B cell (primary cell): ENCODE measurements around the gene PSMG2. TPM values are rescaled to one million over a fixed set of nuclear protein-coding genes. Genes with fewer than 3 reads are reported as not detected.

ENCODE experiments used
- ATAC-seq: fragments of 200-7000 bp; cut with Tn5 transposase; one replicate; pipeline ENCODE4 v1.10.0; 2021; ENCODE audit warnings: low read depth, mild to moderate bottlenecking, moderate number of reproducible peaks, moderate library complexity
- CTCF ChIA-PET: fragments of 350-600 bp; sonication (Branson Sonifier 250); formaldehyde crosslinking; loops from one replicate; lab custom pipeline; 2021; ENCODE audit warnings: antibody characterized with exemption, inconsistent platforms; lab: Charles Lee
- POLR2A ChIA-PET: fragments of 350-600 bp; sonication (Branson Sonifier 250); formaldehyde crosslinking; loops from one replicate; lab custom pipeline; 2021; ENCODE audit warnings: antibody characterized with exemption; lab: Charles Lee
- DNase-seq: peaks from one replicate; pipeline ENCODE4 v3.0.0; 2013
- H2AFZ ChIP-seq: 2 replicates; pipeline ENCODE4 v1.6.1; 2012; ENCODE audit warnings: mild to moderate bottlenecking, low read depth, low read length; ENCODE audit not compliant: insufficient read depth, poor library complexity, severe bottlenecking
- H3K27ac ChIP-seq, 2 donors: 1 replicate in 1 of 2; 2 replicates in 1 of 2; pipeline ENCODE4 v1.5.1; 2012 to 2013; ENCODE audit warnings: low read length in 2 of 2, mild to moderate bottlenecking in 2 of 2, moderate library complexity in 1 of 2
- H3K27me3 ChIP-seq, 4 experiments: fragments of 200-600 bp in 1 of 4; sonication (generic) in 1 of 4; replicated peaks in 1 of 4; 1 replicate in 2 of 4; 2 replicates in 2 of 4; pipeline versions ENCODE4 v1.6.1 to v1.7.0; 2013 to 2016; ENCODE audit warnings: low read length in 3 of 4, mild to moderate bottlenecking in 2 of 4, mixed read lengths in 1 of 4, moderate library complexity in 1 of 4; ENCODE audit not compliant: insufficient read depth in 4 of 4, control insufficient read depth in 3 of 4; ENCODE audit errors: control extremely low read depth in 1 of 4
- H3K36me3 ChIP-seq, 2 experiments: replicated peaks in 1 of 2; 1 replicate in 1 of 2; 2 replicates in 1 of 2; pipeline versions ENCODE4 v1.6.1 to v1.7.1; 2013; ENCODE audit warnings: low read length in 1 of 2; ENCODE audit not compliant: insufficient read depth in 2 of 2, control insufficient read depth in 1 of 2; ENCODE audit errors: control extremely low read depth in 1 of 2, extremely low read depth in 1 of 2
- H3K4me1 ChIP-seq, 2 donors: fragments of 200-600 bp in 1 of 2; sonication (generic) in 1 of 2; 1 replicate in 1 of 2; 2 replicates in 1 of 2; pipeline versions ENCODE4 v1.5.1 to v1.6.1; 2013 to 2017; ENCODE audit warnings: low read length in 2 of 2; ENCODE audit not compliant: control insufficient read depth in 2 of 2, insufficient read depth in 2 of 2
- H3K4me2 ChIP-seq: replicated peaks from 2 replicates; pipeline ENCODE3; 2012; ENCODE audit warnings: mild to moderate bottlenecking, low read depth, low read length; ENCODE audit not compliant: poor library complexity, severe bottlenecking
- H3K4me3 ChIP-seq, 5 experiments: fragments of 200-600 bp in 1 of 5; sonication (generic) in 1 of 5; 1 replicate in 3 of 5; 2 replicates in 2 of 5; pipeline versions ENCODE4 v1.5.1 to v1.7.0; 2011 to 2016; ENCODE audit warnings: low read length in 4 of 5, mild to moderate bottlenecking in 4 of 5, low read depth in 2 of 5, control low read depth in 1 of 5, moderate library complexity in 1 of 5; ENCODE audit not compliant: insufficient read depth in 1 of 5; ENCODE audit errors: control extremely low read depth in 1 of 5, extremely low read depth in 1 of 5
- H3K79me2 ChIP-seq: fragments of 200-600 bp; sonication (generic); one replicate; pipeline ENCODE4 v1.6.0; 2016; ENCODE audit warnings: low read length; ENCODE audit not compliant: control insufficient read depth, insufficient read depth
- H3K9ac ChIP-seq: fragments of 200-600 bp; sonication (generic); 2 replicates; pipeline ENCODE4 v1.6.1; 2017; ENCODE audit warnings: mild to moderate bottlenecking, low read length, moderate library complexity
- H3K9me3 ChIP-seq, 3 donors: one replicate each; pipeline versions ENCODE4 v1.6.1 to v1.7.1; 2013; ENCODE audit warnings: low read length in 2 of 3; ENCODE audit not compliant: control insufficient read depth in 2 of 3, insufficient read depth in 1 of 3; ENCODE audit errors: control extremely low read depth in 1 of 3
- H4K20me1 ChIP-seq: 2 replicates; pipeline ENCODE4 v1.6.0; 2012; ENCODE audit warnings: mild to moderate bottlenecking, low read length; ENCODE audit not compliant: insufficient read depth, control insufficient read depth, poor library complexity, severe bottlenecking
- H3K27ac Mint-ChIP-seq: one replicate; pipeline ENCODE4 v1.8.0; 2021; ENCODE audit warnings: mixed read lengths
- H3K27me3 Mint-ChIP-seq: one replicate; pipeline ENCODE4 v1.8.0; 2021; ENCODE audit warnings: mixed read lengths
- H3K4me1 Mint-ChIP-seq: one replicate; pipeline ENCODE4 v1.8.0; 2021; ENCODE audit warnings: mixed read lengths
- H3K4me3 Mint-ChIP-seq: one replicate; pipeline ENCODE4 v1.8.0; 2021; ENCODE audit warnings: mixed read lengths
- H3K9me3 Mint-ChIP-seq: one replicate; pipeline ENCODE4 v1.8.0; 2022; ENCODE audit warnings: mixed read lengths; ENCODE audit not compliant: insufficient read depth
- CTCF ChIP-seq: fragments of 200-600 bp; IDR thresholded peaks from one replicate; pipeline ENCODE4 v1.8.0; 2022; ENCODE audit warnings: antibody characterized with exemption, mild to moderate bottlenecking
- EZH2 ChIP-seq: IDR thresholded peaks from 2 replicates; pipeline ENCODE4 v1.6.1; 2012; ENCODE audit warnings: borderline replicate concordance, low read depth, mild to moderate bottlenecking, moderate library complexity, low read length; ENCODE audit not compliant: insufficient read depth, poor library complexity, severe bottlenecking
- WGBS: methylation state at CpG from one replicate; pipeline ENCODE4 v1.1.5; 2013; ENCODE audit warnings: missing lambda C conversion rate; ENCODE audit not compliant: insufficient coverage; 5-methylcytosine and 5-hydroxymethylcytosine counted together
- intact Hi-C: fragments of 100-400 bp; cut with micrococcal nuclease; formaldehyde crosslinking; loops from one replicate; pipeline ENCODE4 v1.10.0; 2022
- polyA plus RNA-seq: library from polyadenylated mRNA; depleted of rRNA; stranded (reverse); fragments of >200 nt; gene quantifications from 2 replicates; pipeline ENCODE4 v1.2.3, GENCODE V29; 2012
- total RNA-seq, 2 donors: library from RNA; stranded (reverse); fragments of 120-200 nt in 1 of 2; gene quantifications; 1 replicate in 1 of 2; 2 replicates in 1 of 2; pipeline versions ENCODE4 v1.2.3 to v1.2.4, GENCODE V29; 2013 to 2022

Gene PSMG2
- total and polyA plus RNA-seq, 2 donors (not counting 1 experiment from before 2014, with no cell fraction given) = 31.8 to 64.1 TPM

GRCh38 chr18:12765126-12765525 lies 62.3 kb downstream of the PSMG2 start:
- WGBS = 94% methylated on average over 7 of the region's 8 CpGs

GRCh38 chr18:12765586-12765985 lies 62.7 kb downstream of the PSMG2 start:
- TF ChIP-seq EZH2 (no peak), CTCF (no peak)
- H3K27ac ChIP-seq = no peak overlapping the region
- H3K4me1 ChIP-seq = no peaks in the 10 kb centered on the region
- H3K79me2 ChIP-seq = no peaks in the 10 kb centered on the region
- WGBS = 87% methylated on average over 7 of the region's 11 CpGs
- no peak overlapping the region for H2AFZ ChIP-seq
- no peak overlapping the region for H3K9ac ChIP-seq
- no peak overlapping the region for H3K27ac Mint-ChIP-seq
- no peak overlapping the region for H3K4me3 Mint-ChIP-seq
- H3K36me3 ChIP-seq = no peaks in the 10 kb centered on the region
- H3K4me1 Mint-ChIP-seq = no peaks in the 10 kb centered on the region
- ATAC-seq = no peak
- CTCF ChIA-PET = no interaction called here
- no peaks in the 10 kb centered on the region for H4K20me1 ChIP-seq
- POLR2A ChIA-PET = no interaction called here
- H3K27me3 ChIP-seq = no peaks in the 10 kb centered on the region
- no peaks in the 10 kb centered on the region for H3K27me3 Mint-ChIP-seq
- intact Hi-C loops = no loop called here
- H3K4me3 ChIP-seq = no peak overlapping the region
- no peaks in the 10 kb centered on the region for H3K9me3 Mint-ChIP-seq
- no peak overlapping the region for H3K4me2 ChIP-seq
- DNase-seq = no peak
- no peaks in the 10 kb centered on the region for H3K9me3 ChIP-seq

More at GRCh38 chr18:12765126-12765525, 62.3 kb downstream of the PSMG2 start:
- intact Hi-C loops = no loop called here
- Histone ChIP-seq H3K4me3 (no peak overlapping the region), H3K4me1 (no peaks in the 10 kb centered on the region), H3K9me3 (no peaks in the 10 kb centered on the region), H3K27ac (no peak overlapping the region), H3K79me2 (no peaks in the 10 kb centered on the region), H3K36me3 (no peaks in the 10 kb centered on the region), H3K9ac (no peak overlapping the region), H3K27me3 (no peaks in the 10 kb centered on the region), H3K4me2 (no peak overlapping the region), H2AFZ (no peak overlapping the region), H4K20me1 (no peaks in the 10 kb centered on the region)
- no peak for ATAC-seq
- TF ChIP-seq EZH2 (no peak), CTCF (no peak)
- Mint-ChIP-seq H3K27ac (no peak overlapping the region), H3K9me3 (no peaks in the 10 kb centered on the region), H3K27me3 (no peaks in the 10 kb centered on the region), H3K4me1 (no peaks in the 10 kb centered on the region), H3K4me3 (no peak overlapping the region)
- CTCF ChIA-PET = no interaction called here
- POLR2A ChIA-PET = no interaction called here
- DNase-seq = no peak
